Endothelial cell of umbilical vein (primary cell): ENCODE data around the gene OGFOD2. TPM values are rescaled to one million over a fixed set of nuclear protein-coding genes. Genes with fewer than 3 reads are reported as not detected.
"Not testable (repeated sequence)": the region's sequence is repeated elsewhere in the genome, so short reads cannot be mapped to it uniquely, and the experiment has no call there.

ENCODE experiments used
- BruUV-seq: library from RNA; stranded (reverse); fragments of 400-500 nt; replicated peaks from 2 replicates; lab custom pipeline; 2021; lab: Mats Ljungman, UMichigan
- CTCF ChIA-PET: fragments of 300-600, 350-600 bp; sonication (Branson Sonifier 250); formaldehyde crosslinking; loops from one replicate; lab custom pipeline; 2021; ENCODE audit warnings: antibody characterized with exemption, inconsistent platforms; lab: Charles Lee
- POLR2A ChIA-PET: fragments of 300-600, 350-600 bp; sonication (Branson Sonifier 250); formaldehyde crosslinking; loops from one replicate; lab custom pipeline; 2021; ENCODE audit warnings: antibody characterized with exemption, inconsistent platforms; lab: Charles Lee
- DNase-seq: peaks from one replicate; pipeline ENCODE4 v3.0.0-alpha.2; 2011; ENCODE audit warnings: low read depth, low spot score
- FAIRE-seq: peaks from 2 replicates; lab custom pipeline; 2011; peaks lifted over from hg19 to GRCh38; lab: Jason Lieb, UNC
- H2AFZ ChIP-seq: 2 replicates; pipeline ENCODE4 v1.6.0; 2012; ENCODE audit warnings: low read depth, low read length, control low read depth, inconsistent platforms
- H3K27ac ChIP-seq: 2 replicates; pipeline ENCODE4 v1.5.1; 2011; ENCODE audit warnings: low read depth, mild to moderate bottlenecking, control low read depth, low read length, moderate library complexity; ENCODE audit not compliant: insufficient read depth
- H3K27me3 ChIP-seq, 2 experiments: 2 replicates each; pipeline versions ENCODE4 v1.6.0 to v1.6.1; 2011; ENCODE audit warnings: low read length in 2 of 2, mixed read lengths in 1 of 2; ENCODE audit not compliant: control insufficient read depth in 2 of 2, insufficient read depth in 2 of 2
- H3K36me3 ChIP-seq, 2 experiments: 2 replicates in 1 of 2; 3 replicates in 1 of 2; pipeline ENCODE4 v1.5.1; 2011; ENCODE audit warnings: low read length in 2 of 2, mild to moderate bottlenecking in 1 of 2, moderate library complexity in 1 of 2; ENCODE audit not compliant: control insufficient read depth in 2 of 2, insufficient read depth in 2 of 2; ENCODE audit errors: extremely low read depth in 1 of 2
- H3K4me1 ChIP-seq: 3 replicates; pipeline ENCODE4 v1.5.1; 2011; ENCODE audit warnings: mild to moderate bottlenecking, low read length; ENCODE audit not compliant: control insufficient read depth, insufficient read depth; ENCODE audit errors: extremely low read depth
- H3K4me2 ChIP-seq: 2 replicates; pipeline ENCODE4 v1.6.1; 2011; ENCODE audit warnings: low read length, control low read depth, mixed read lengths; ENCODE audit not compliant: insufficient read depth
- H3K4me3 ChIP-seq, 3 experiments: fragments of 200-600 bp in 1 of 3; sonication (generic), shearing (Covaris generic) in 1 of 3; replicated peaks in 1 of 3; 2 replicates each; pipeline ENCODE4 v1.5.1; 2011 to 2016; ENCODE audit warnings: control low read depth in 3 of 3, low read length in 3 of 3, mild to moderate bottlenecking in 2 of 3, inconsistent platforms in 1 of 3, low read depth in 1 of 3, moderate library complexity in 1 of 3; ENCODE audit not compliant: insufficient read depth in 1 of 3
- H3K79me2 ChIP-seq: 2 replicates; pipeline ENCODE4 v1.6.0; 2012; ENCODE audit warnings: low read length, inconsistent platforms; ENCODE audit not compliant: control insufficient read depth, insufficient read depth
- H3K9ac ChIP-seq: replicated peaks from 2 replicates; pipeline ENCODE3; 2011; ENCODE audit warnings: low read length, control low read depth; ENCODE audit not compliant: insufficient read depth; ENCODE audit errors: extremely low read depth
- H3K9me1 ChIP-seq: replicated peaks from 3 replicates; pipeline ENCODE4 v1.6.0; 2011; ENCODE audit warnings: mild to moderate bottlenecking, low read length; ENCODE audit not compliant: control insufficient read depth, insufficient read depth; ENCODE audit errors: extremely low read depth
- H3K9me3 ChIP-seq: replicated peaks from 2 replicates; pipeline ENCODE4 v1.5.1; 2012; ENCODE audit warnings: low read length, inconsistent platforms; ENCODE audit not compliant: control insufficient read depth, insufficient read depth
- H4K20me1 ChIP-seq: replicated peaks from 2 replicates; pipeline ENCODE3; 2011; ENCODE audit warnings: mild to moderate bottlenecking, low read length; ENCODE audit not compliant: control insufficient read depth, insufficient read depth; ENCODE audit errors: extremely low read depth
- CTCF ChIP-seq, 2 donors: IDR thresholded peaks; 1 replicate in 1 of 2; 2 replicates in 1 of 2; pipeline ENCODE4 v1.5.1; 2011; ENCODE audit warnings: low read length in 2 of 2, mild to moderate bottlenecking in 2 of 2, moderate library complexity in 2 of 2, control low read depth in 1 of 2, inconsistent platforms in 1 of 2, low read depth in 1 of 2; ENCODE audit not compliant: insufficient read depth in 1 of 2; ENCODE audit errors: extremely low read depth in 1 of 2
- EZH2 ChIP-seq: IDR thresholded peaks from 2 replicates; pipeline ENCODE4 v1.6.1; 2012; ENCODE audit warnings: borderline replicate concordance, low read depth, mild to moderate bottlenecking, moderate library complexity, low read length, inconsistent platforms; ENCODE audit not compliant: severe bottlenecking
- FOS ChIP-seq: IDR thresholded peaks from 2 replicates; pipeline ENCODE4 v1.6.1; 2011; ENCODE audit warnings: mild to moderate bottlenecking, low read length, moderate library complexity, borderline replicate concordance; ENCODE audit not compliant: insufficient read depth
- GATA2 ChIP-seq: IDR thresholded peaks from 2 replicates; pipeline ENCODE4 v1.7.0; 2011; ENCODE audit warnings: low read depth, mild to moderate bottlenecking, moderate library complexity, mixed read lengths, low read length; ENCODE audit not compliant: insufficient read length, insufficient read depth
- JUN ChIP-seq: IDR thresholded peaks from 2 replicates; pipeline ENCODE4 v1.6.1; 2011; ENCODE audit warnings: borderline replicate concordance, low read depth; ENCODE audit not compliant: insufficient read length, insufficient read depth
- MAX ChIP-seq: IDR thresholded peaks from 2 replicates; pipeline ENCODE4 v1.6.1; 2011; ENCODE audit not compliant: insufficient read depth, insufficient read length
- MYC ChIP-seq: IDR thresholded peaks from one replicate; pipeline ENCODE4 v1.6.1; 2011; ENCODE audit warnings: mild to moderate bottlenecking, low read depth, low read length
- POLR2A ChIP-seq: IDR thresholded peaks from 2 replicates; pipeline ENCODE4 v1.6.1; 2012; ENCODE audit warnings: low read depth, mild to moderate bottlenecking, control low read depth, low read length
- POLR2AphosphoS5 ChIP-seq: IDR thresholded peaks from 2 replicates; pipeline ENCODE4 v1.6.1; 2012; ENCODE audit warnings: low read depth, mild to moderate bottlenecking, control low read depth, low read length, moderate library complexity; ENCODE audit not compliant: insufficient read depth
- dilution Hi-C: fragments of 300-500 bp; cut with MboI; formaldehyde crosslinking; loops from one replicate; pipeline ENCODE4 v1.15.0; 2019; ENCODE audit warnings: low sequenced_read_pairs; ENCODE audit not compliant: extremely low pct_ligation_motif_present
- intact Hi-C: fragments of 100-400 bp; cut with micrococcal nuclease; formaldehyde crosslinking; loops from one replicate; pipeline ENCODE4 v1.10.0; 2022
- polyA plus RNA-seq, 4 experiments: library from polyadenylated mRNA; depleted of rRNA in 3 of 4; stranded (reverse) in 3 of 4; unstranded in 1 of 4; fragments of >200 nt; gene quantifications; 2 replicates each; pipeline versions ENCODE4 v1.2.1 to v1.2.3, GENCODE V29; 2011 to 2012; ENCODE audit warnings: missing spikeins in 1 of 4
- total RNA-seq: library from RNA; stranded (reverse); gene quantifications from 2 replicates; pipeline ENCODE4 v1.2.3, GENCODE V29; 2021

OGFOD2 gene
- total and polyA plus RNA-seq, 2 donors (not counting 3 experiments of a cell fraction or from before 2014, with no cell fraction given), result 16.8 to 24.1 TPM

GRCh38 chr12:123013185-123014095 lies 38.4 kb downstream of the OGFOD2 start:
- H3K4me2 ChIP-seq, result no peak overlapping the region
- H3K79me2 ChIP-seq, result no peaks in the 10 kb centered on the region
- FAIRE-seq (no peak), DNase-seq (no peak)
- H3K9me3 ChIP-seq, result no peaks in the 10 kb centered on the region
- no peaks in the 10 kb centered on the region for H4K20me1 ChIP-seq
- H2AFZ ChIP-seq, result no peak overlapping the region
- BruUV-seq, result no TSS peak
- dilution Hi-C loops, result no loop called here
- TF ChIP-seq FOS, result no peak
- TF ChIP-seq JUN, result no peak
- TF ChIP-seq MAX, result no peak
- TF ChIP-seq MYC, result no peak
- TF ChIP-seq EZH2, result no peak
- TF ChIP-seq POLR2AphosphoS5, result no peak
- TF ChIP-seq CTCF (IDR thresholded peaks at IDR 0.05; ENCODE audit: extremely low read depth in 1 of 2, insufficient read depth in 1 of 2, low read depth in 1 of 2, low read length in 2 of 2), result no peak
- no peak for TF ChIP-seq POLR2A
- TF ChIP-seq GATA2, result no peak
- intact Hi-C loops, result no loop called here
- H3K4me3 ChIP-seq, result no peak overlapping the region
- H3K9ac ChIP-seq, result no peak overlapping the region
- POLR2A ChIA-PET, result no interaction called here
- H3K36me3 ChIP-seq, result no peaks in the 10 kb centered on the region
- H3K4me1 ChIP-seq, result no peaks in the 10 kb centered on the region
- no peak overlapping the region for H3K27ac ChIP-seq
- no peaks in the 10 kb centered on the region for H3K9me1 ChIP-seq
- H3K27me3 ChIP-seq, result no peaks in the 10 kb centered on the region
- CTCF ChIA-PET, result interaction anchor here (1.4 kb wide), 1 partner anchor 225 kb away, joined by 3 read pairs; no protein-coding TSS in a partner anchor

GRCh38 chr12:123014473-123014872 lies 39.4 kb downstream of the OGFOD2 start:
- DNase-seq, H3K9me1 ChIP-seq, intact Hi-C loops, H3K4me2 ChIP-seq, BruUV-seq, H3K27ac ChIP-seq, H3K36me3 ChIP-seq, H3K79me2 ChIP-seq, H3K9ac ChIP-seq, H2AFZ ChIP-seq, H3K4me3 ChIP-seq, H3K9me3 ChIP-seq, H4K20me1 ChIP-seq, H3K4me1 ChIP-seq, POLR2A ChIA-PET, dilution Hi-C loops, FAIRE-seq, H3K27me3 ChIP-seq: not testable (repeated sequence)
- CTCF ChIA-PET, result interaction anchor here (1.5 kb wide), 1 partner anchor 136 kb away, joined by 3 read pairs; the partner anchor contains the start of gene PITPNM2
